Mesothelial cell of epicardium (in vitro differentiated cells): ENCODE results near the gene ARHGAP6. TPM values are rescaled to one million over a fixed set of nuclear protein-coding genes. Genes with fewer than 3 reads are reported as not detected.

Source experiments
- DNase-seq, 2 experiments: peaks; one replicate each; pipeline ENCODE4 v3.0.0; 2021; ENCODE audit warnings: low spot score in 2 of 2; ENCODE audit not compliant: unreplicated experiment in 2 of 2
- H3K27ac Mint-ChIP-seq: 2 replicates; pipeline ENCODE4 v1.8.0; 2021; ENCODE audit warnings: mixed read lengths
- H3K27me3 Mint-ChIP-seq: 2 replicates; pipeline ENCODE4 v1.8.0; 2021; ENCODE audit warnings: low read depth, mixed read lengths
- H3K36me3 Mint-ChIP-seq: 2 replicates; pipeline ENCODE4 v1.8.0; 2021; ENCODE audit warnings: mixed read lengths
- H3K4me1 Mint-ChIP-seq: 2 replicates; pipeline ENCODE4 v1.8.0; 2021; ENCODE audit warnings: mixed read lengths
- H3K4me3 Mint-ChIP-seq: 2 replicates; pipeline ENCODE4 v1.8.0; 2021; ENCODE audit warnings: mild to moderate bottlenecking, moderate library complexity, mixed read lengths
- H3K9me3 Mint-ChIP-seq: 2 replicates; pipeline ENCODE4 v1.8.0; 2021; ENCODE audit warnings: mixed read lengths
- total RNA-seq: library from RNA; stranded (reverse); gene quantifications from 3 replicates; pipeline ENCODE4 v1.2.1, GENCODE V29; 2021
- TF ChIP-seq, protein P1 (sequence below): fragments of 200-600 bp; sonication (generic); IDR thresholded peaks from one replicate; pipeline ENCODE4 v1.5.0; 2021; ENCODE audit warnings: antibody characterized with exemption; ENCODE audit not compliant: unreplicated experiment

ARHGAP6 gene
- total RNA-seq, 1 donor from 2014 or later, result 5.3 TPM

GRCh38 chrX:11148401-11148800 is 517.3 kb downstream of the ARHGAP6 start:
- TF ChIP-seq, protein P1, sequence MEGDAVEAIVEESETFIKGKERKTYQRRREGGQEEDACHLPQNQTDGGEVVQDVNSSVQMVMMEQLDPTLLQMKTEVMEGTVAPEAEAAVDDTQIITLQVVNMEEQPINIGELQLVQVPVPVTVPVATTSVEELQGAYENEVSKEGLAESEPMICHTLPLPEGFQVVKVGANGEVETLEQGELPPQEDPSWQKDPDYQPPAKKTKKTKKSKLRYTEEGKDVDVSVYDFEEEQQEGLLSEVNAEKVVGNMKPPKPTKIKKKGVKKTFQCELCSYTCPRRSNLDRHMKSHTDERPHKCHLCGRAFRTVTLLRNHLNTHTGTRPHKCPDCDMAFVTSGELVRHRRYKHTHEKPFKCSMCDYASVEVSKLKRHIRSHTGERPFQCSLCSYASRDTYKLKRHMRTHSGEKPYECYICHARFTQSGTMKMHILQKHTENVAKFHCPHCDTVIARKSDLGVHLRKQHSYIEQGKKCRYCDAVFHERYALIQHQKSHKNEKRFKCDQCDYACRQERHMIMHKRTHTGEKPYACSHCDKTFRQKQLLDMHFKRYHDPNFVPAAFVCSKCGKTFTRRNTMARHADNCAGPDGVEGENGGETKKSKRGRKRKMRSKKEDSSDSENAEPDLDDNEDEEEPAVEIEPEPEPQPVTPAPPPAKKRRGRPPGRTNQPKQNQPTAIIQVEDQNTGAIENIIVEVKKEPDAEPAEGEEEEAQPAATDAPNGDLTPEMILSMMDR, result no peak
- H3K4me1 Mint-ChIP-seq, result peaks cover 19% of the 10 kb centered on the region
- H3K27me3 Mint-ChIP-seq, result no peaks in the 10 kb centered on the region
- H3K9me3 Mint-ChIP-seq, result peaks cover 7% of the 10 kb centered on the region
- H3K36me3 Mint-ChIP-seq, result no peaks in the 10 kb centered on the region
- no peak overlapping the region for H3K27ac Mint-ChIP-seq
- no peak for DNase-seq
- no peak overlapping the region for H3K4me3 Mint-ChIP-seq

DNA sequence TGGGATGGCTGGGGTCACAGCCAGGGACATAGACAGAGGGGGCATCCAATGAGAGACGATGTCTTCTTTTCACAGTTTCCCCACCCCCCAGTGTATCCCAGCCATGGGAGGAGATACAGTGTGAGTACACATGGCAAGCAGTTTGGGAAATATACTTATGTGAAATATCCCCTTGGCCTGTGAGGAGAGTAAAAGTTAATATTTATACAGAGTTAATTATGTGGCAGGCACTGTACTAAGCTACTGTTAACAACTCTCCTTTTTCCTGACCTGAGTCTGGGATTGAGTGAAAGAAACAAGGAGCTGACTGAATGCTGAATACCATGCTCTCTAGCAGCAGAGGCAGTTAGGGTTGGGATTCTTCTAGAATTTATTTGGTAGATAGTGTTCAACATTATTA is 519.3 kb downstream of the ARHGAP6 start:
- Mint-ChIP-seq H3K27ac (no peak overlapping the region), H3K36me3 (no peaks in the 10 kb centered on the region), H3K4me3 (no peak overlapping the region), H3K4me1 (peaks cover 14% of the 10 kb centered on the region), H3K27me3 (no peaks in the 10 kb centered on the region), H3K9me3 (peaks cover 7% of the 10 kb centered on the region)
- TF ChIP-seq, protein P1, result no peak
- DNase-seq, result no peak

- TF ChIP-seq, protein P1, result peak; percentile 70
- H3K4me3 Mint-ChIP-seq, result no peak overlapping the region
- peaks cover 10% of the 10 kb centered on the region for H3K9me3 Mint-ChIP-seq
- peaks cover 4% of the 10 kb centered on the region for H3K4me1 Mint-ChIP-seq
- H3K27me3 Mint-ChIP-seq, result no peaks in the 10 kb centered on the region
- peak in 1 of 2 experiments; percentile 43 for DNase-seq
- no peak overlapping the region for H3K27ac Mint-ChIP-seq
- no peaks in the 10 kb centered on the region for H3K36me3 Mint-ChIP-seq
Observed at GRCh38 chrX:11143931-11144678, 521.6 kb downstream of the ARHGAP6 start.

DNA sequence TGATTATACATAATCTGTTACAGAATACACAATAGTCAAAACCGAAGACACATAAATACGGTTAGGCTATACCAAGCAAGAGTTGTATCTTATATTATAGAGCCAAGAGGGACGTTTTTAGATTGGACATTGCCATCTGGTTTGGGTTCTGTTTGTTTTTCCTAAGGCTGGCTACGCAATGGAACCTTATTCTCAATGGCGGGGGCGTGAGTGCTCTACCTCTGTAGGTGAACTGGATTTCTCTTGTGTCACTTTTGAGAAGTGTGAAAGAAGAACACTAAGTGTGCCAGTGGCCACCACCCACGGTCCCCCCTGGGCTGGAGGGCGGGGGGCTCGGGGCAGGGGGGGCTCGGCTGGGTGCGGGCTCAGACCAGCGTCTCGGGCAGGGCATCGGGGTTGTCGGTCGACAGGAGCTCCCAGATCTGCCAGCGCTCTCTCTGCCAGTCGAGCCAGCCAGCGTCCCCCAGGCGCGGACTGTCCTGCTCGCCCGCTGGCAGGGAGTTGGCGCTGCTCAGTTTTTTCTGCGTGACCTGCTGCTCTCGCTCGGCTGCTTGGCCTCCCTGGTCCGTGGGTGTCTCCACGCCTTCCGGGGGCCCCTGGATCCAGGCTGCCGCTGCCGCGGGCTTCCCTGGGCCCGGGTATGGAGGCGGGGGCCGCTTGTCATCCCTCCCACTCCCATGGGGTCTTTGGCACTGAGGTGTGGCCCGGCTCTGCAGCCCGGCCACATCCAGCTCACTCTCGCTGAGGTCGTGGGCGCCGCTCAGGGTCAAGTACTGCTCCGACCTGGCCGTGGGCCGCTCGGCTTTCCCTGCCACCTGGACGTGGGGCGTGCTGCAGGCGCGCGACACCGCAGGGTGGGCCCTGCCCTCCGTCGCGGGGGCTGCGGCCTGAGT is 527.0 kb downstream of the ARHGAP6 start:
- peak in 1 of 2 experiments; percentile 23 for DNase-seq
- peaks cover 10% of the 10 kb centered on the region for H3K4me1 Mint-ChIP-seq
- TF ChIP-seq, protein P1, result no peak
- peaks cover 18% of the 10 kb centered on the region for H3K9me3 Mint-ChIP-seq
- no peaks in the 10 kb centered on the region for H3K36me3 Mint-ChIP-seq
- H3K27ac Mint-ChIP-seq, result no peak overlapping the region
- H3K27me3 Mint-ChIP-seq, result no peaks in the 10 kb centered on the region
- no peak overlapping the region for H3K4me3 Mint-ChIP-seq

GRCh38 chrX:11137543-11138139 is 528.1 kb downstream of the ARHGAP6 start:
- H3K4me3 Mint-ChIP-seq, result no peak overlapping the region
- H3K4me1 Mint-ChIP-seq, result peaks cover 10% of the 10 kb centered on the region
- H3K27ac Mint-ChIP-seq, result no peak overlapping the region
- peaks cover 17% of the 10 kb centered on the region for H3K9me3 Mint-ChIP-seq
- no peaks in the 10 kb centered on the region for H3K36me3 Mint-ChIP-seq
- TF ChIP-seq, protein P1, result peak; percentile 97
- no peaks in the 10 kb centered on the region for H3K27me3 Mint-ChIP-seq
- DNase-seq, result no peak
